Gastrocnemius medialis (tissue), 4 donors: ENCODE data around the gene TMOD4. TPM values are rescaled to one million over a fixed set of nuclear protein-coding genes. Genes with fewer than 3 reads are reported as not detected.
A peak's percentile ranks its signal among the peaks of the same experiment; 100 is the strongest.

Source experiments
- ATAC-seq, 2 donors: fragments of 150-250 bp; one replicate each; pipeline ENCODE4 v1.9.1; 2016
- DNase-seq, 2 donors: peaks; one replicate each; pipeline ENCODE4 v3.0.0-alpha.2; 2019
- H3K27ac ChIP-seq, 4 donors: fragments of 200-600 bp; sonication (generic); 1 replicate in 1 of 4; 2 replicates in 3 of 4; pipeline ENCODE4 v1.5.1; 2016 to 2018; ENCODE audit warnings: mild to moderate bottlenecking in 2 of 4, moderate library complexity in 1 of 4
- H3K27me3 ChIP-seq, 3 donors: fragments of 200-600 bp; sonication (generic) in 2 of 3; 1 replicate in 1 of 3; 2 replicates in 2 of 3; pipeline versions ENCODE4 v1.5.1 to v1.6.0; 2016 to 2019; ENCODE audit warnings: mild to moderate bottlenecking in 1 of 3, moderate library complexity in 1 of 3
- H3K36me3 ChIP-seq, 2 donors: fragments of 200-600 bp; sonication (generic) in 1 of 2; one replicate each; pipeline ENCODE4 v1.5.1; 2017 to 2018
- H3K4me1 ChIP-seq, 2 donors: fragments of 200-600 bp; sonication (generic) in 1 of 2; one replicate each; pipeline ENCODE4 v1.5.1; 2016 to 2017; ENCODE audit warnings: mild to moderate bottlenecking in 2 of 2
- H3K4me3 ChIP-seq, 4 donors: fragments of 200-600 bp; sonication (generic) in 3 of 4; 1 replicate in 1 of 4; 2 replicates in 3 of 4; pipeline ENCODE4 v1.5.1; 2016 to 2019; ENCODE audit warnings: mild to moderate bottlenecking in 2 of 4
- H3K9me3 ChIP-seq, 3 donors: fragments of 200-600 bp; sonication (generic) in 2 of 3; 1 replicate in 1 of 3; 2 replicates in 2 of 3; pipeline ENCODE4 v1.5.1; 2016 to 2019
- POLR2A ChIP-seq, 2 donors: fragments of 450-650 bp; IDR thresholded peaks; one replicate each; pipeline ENCODE4 v1.6.1; 2017; ENCODE audit warnings: antibody characterized with exemption in 2 of 2, mild to moderate bottlenecking in 2 of 2, moderate library complexity in 2 of 2
- in situ Hi-C, 4 donors: fragments of 200-750 bp; cut with MboI; loops; one replicate each; pipeline versions ENCODE4 v1.15.0 to v1.8.0; 2017; ENCODE audit warnings: low sequenced_read_pairs in 4 of 4
- intact Hi-C: fragments of 100-400 bp; cut with DNase I; formaldehyde crosslinking; loops from one replicate; pipeline ENCODE4 v1.15.1; 2023; ENCODE audit warnings: low total_unique reads
- total RNA-seq, 4 donors: library from RNA; depleted of rRNA; stranded (reverse); fragments of >200 nt; gene quantifications; one replicate each; pipeline versions ENCODE4 v1.1.0 to v1.2.3, GENCODE V29; 2016
- TF ChIP-seq, protein P1 (sequence below), 5 experiments: fragments of 450-650 bp in 3 of 5; fragments of 200-600 bp in 2 of 5; sonication (generic) in 2 of 5; IDR thresholded peaks in 4 of 5; conservative IDR thresholded peaks in 1 of 5; 1 replicate in 4 of 5; 2 replicates in 1 of 5; pipeline ENCODE4 v1.5.1; 2016 to 2019; ENCODE audit warnings: antibody characterized with exemption in 5 of 5, mild to moderate bottlenecking in 3 of 5, moderate library complexity in 3 of 5

The TMOD4 gene
- total RNA-seq, 4 donors from 2014 or later = 58.3 to 315 (median 188) TPM

- H3K27ac ChIP-seq = peak overlapping the region in 3 of 4 donors; percentile 24 to 98 (median 43)
- ATAC-seq (no peak), DNase-seq (peak in 1 of 2 donors; percentile 31)
- intact Hi-C loops (no loop called here), in situ Hi-C loops (no loop called here)
- peaks cover 25 to 33% of the 10 kb centered on the region in 2 donors for H3K4me1 ChIP-seq
- TF ChIP-seq POLR2A (IDR thresholded peaks at IDR 0.05) = no peak
- TF ChIP-seq, protein P1, sequence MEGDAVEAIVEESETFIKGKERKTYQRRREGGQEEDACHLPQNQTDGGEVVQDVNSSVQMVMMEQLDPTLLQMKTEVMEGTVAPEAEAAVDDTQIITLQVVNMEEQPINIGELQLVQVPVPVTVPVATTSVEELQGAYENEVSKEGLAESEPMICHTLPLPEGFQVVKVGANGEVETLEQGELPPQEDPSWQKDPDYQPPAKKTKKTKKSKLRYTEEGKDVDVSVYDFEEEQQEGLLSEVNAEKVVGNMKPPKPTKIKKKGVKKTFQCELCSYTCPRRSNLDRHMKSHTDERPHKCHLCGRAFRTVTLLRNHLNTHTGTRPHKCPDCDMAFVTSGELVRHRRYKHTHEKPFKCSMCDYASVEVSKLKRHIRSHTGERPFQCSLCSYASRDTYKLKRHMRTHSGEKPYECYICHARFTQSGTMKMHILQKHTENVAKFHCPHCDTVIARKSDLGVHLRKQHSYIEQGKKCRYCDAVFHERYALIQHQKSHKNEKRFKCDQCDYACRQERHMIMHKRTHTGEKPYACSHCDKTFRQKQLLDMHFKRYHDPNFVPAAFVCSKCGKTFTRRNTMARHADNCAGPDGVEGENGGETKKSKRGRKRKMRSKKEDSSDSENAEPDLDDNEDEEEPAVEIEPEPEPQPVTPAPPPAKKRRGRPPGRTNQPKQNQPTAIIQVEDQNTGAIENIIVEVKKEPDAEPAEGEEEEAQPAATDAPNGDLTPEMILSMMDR (IDR thresholded peaks at IDR 0.05 in 4 of 5, conservative IDR thresholded peaks at IDR 0.05 in 1 of 5) = no peak
- H3K4me3 ChIP-seq = no peak overlapping the region
- peaks cover 0 to 76% of the 10 kb centered on the region in 2 donors for H3K36me3 ChIP-seq
- H3K27me3 ChIP-seq = no peaks in the 10 kb centered on the region
- H3K9me3 ChIP-seq = no peaks in the 10 kb centered on the region
Observed at GRCh38 chr1:151137789-151138188, 38.0 kb downstream of the TMOD4 start.

DNA sequence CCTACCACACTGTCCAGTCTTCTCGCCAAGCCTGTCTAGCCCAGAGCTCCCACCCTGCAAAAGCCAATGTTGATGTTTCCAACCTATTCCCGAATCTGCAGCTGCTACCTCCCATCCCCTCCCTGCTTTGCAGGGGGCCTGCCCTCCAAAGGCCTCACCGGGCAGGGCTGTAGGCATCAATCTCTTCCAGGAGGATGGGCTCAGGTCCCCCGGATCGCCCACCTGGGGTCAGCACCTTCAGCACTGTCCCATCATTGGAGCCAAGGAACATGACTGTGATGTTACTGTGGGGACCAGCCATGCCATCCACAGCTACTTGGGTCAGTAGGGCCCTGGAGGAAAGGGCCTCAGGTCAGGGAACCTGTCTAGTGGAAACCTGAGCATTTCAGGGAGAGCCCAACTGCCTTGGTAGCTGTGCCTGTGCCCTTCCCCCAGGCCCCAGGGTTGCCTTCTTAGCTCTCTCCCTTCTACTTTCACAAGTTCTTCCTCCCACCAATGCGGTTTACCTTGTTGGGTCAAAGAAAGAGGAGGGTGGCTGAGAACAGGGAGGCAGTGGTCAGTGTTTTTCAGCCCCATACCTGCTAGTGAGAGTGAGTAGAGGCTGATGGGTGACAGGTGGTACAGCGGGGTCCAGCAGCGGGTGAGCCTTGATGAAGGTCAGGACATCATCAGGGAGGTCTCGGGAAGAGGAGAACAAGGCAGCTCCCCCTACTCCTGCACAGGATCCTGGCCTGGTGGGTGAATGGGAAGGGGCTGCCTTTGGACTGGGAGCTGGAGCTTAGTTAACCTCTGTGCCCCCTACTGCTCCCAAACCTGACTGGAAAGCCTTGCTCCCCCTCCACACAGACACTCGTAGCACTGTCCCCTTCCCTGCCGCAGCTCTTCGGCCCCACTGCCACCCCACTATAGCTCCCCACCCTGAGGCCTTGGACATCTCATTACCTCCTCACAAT, 40.1 kb downstream of the TMOD4 start:
- Histone ChIP-seq H3K9me3 (no peaks in the 10 kb centered on the region), H3K36me3 (peaks cover 0 to 84% of the 10 kb centered on the region in 2 donors), H3K27ac (peak overlapping the region; percentile 33 to 98 (median 60)), H3K4me1 (peaks cover 6 to 13% of the 10 kb centered on the region in 2 donors), H3K4me3 (no peak overlapping the region), H3K27me3 (no peaks in the 10 kb centered on the region)
- ATAC-seq (peak in 1 of 2 donors; percentile 18), DNase-seq (peak in 1 of 2 donors; percentile 42)
- in situ Hi-C loops = no loop called here
- intact Hi-C loops = no loop called here
- TF ChIP-seq POLR2A (IDR thresholded peaks at IDR 0.05) = no peak
- TF ChIP-seq, protein P1 (IDR thresholded peaks at IDR 0.05 in 4 of 5, conservative IDR thresholded peaks at IDR 0.05 in 1 of 5) = peak in 2 of 5 experiments; percentile 18 to 24

- ATAC-seq = no peak
- Histone ChIP-seq H3K9me3 (no peaks in the 10 kb centered on the region), H3K27me3 (no peaks in the 10 kb centered on the region), H3K4me3 (no peak overlapping the region), H3K36me3 (peaks cover 0 to 79% of the 10 kb centered on the region in 2 donors), H3K27ac (peak overlapping the region; percentile 33 to 98 (median 60)), H3K4me1 (peaks cover 6 to 8% of the 10 kb centered on the region in 2 donors)
- intact Hi-C loops = no loop called here
- no peak for TF ChIP-seq POLR2A (IDR thresholded peaks at IDR 0.05)
- TF ChIP-seq, protein P1 (IDR thresholded peaks at IDR 0.05 in 4 of 5, conservative IDR thresholded peaks at IDR 0.05 in 1 of 5) = no peak
- DNase-seq = no peak
- in situ Hi-C loops = no loop called here
Observed at GRCh38 chr1:151134991-151135390, 40.8 kb downstream of the TMOD4 start.

DNA sequence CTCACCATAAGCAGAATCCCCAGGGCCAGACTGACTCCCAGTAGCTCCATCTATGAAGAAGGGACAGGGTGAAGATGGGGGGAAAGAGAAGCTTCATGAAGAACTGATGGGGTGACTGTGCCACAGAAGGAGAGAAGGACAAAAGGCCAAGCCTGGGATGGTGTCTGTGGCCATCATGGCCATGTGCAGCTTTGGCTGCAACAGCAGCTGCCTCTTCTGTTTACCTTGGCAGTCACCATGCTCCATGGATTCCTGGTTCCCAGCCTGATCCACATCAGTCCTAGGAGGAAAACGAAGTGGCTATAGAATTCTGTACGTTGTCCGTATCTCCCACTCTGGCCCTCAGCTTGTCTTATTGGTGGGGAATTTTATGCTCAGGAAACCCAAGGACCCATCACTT, 41.4 kb downstream of the TMOD4 start:
- peaks cover 6 to 8% of the 10 kb centered on the region in 2 donors for H3K4me1 ChIP-seq
- DNase-seq = peak in 1 of 2 donors; percentile 19
- H3K9me3 ChIP-seq = no peaks in the 10 kb centered on the region
- no peak overlapping the region for H3K4me3 ChIP-seq
- intact Hi-C loops = no loop called here
- TF ChIP-seq, protein P1 (IDR thresholded peaks at IDR 0.05 in 4 of 5, conservative IDR thresholded peaks at IDR 0.05 in 1 of 5) = no peak
- no peak for TF ChIP-seq POLR2A (IDR thresholded peaks at IDR 0.05)
- in situ Hi-C loops = no loop called here
- H3K27me3 ChIP-seq = no peaks in the 10 kb centered on the region
- peaks cover 0 to 73% of the 10 kb centered on the region in 2 donors for H3K36me3 ChIP-seq
- peak in 1 of 2 donors; percentile 25 for ATAC-seq
- H3K27ac ChIP-seq = peak overlapping the region; percentile 33 to 98 (median 60)
